ENCODE measurements around the gene SLC25A45. TPM values are rescaled to one million over a fixed set of nuclear protein-coding genes. Genes with fewer than 3 reads are reported as not detected.

SLC25A45 gene
- polyA plus RNA-seq, 3 donors, result 7.2 to 18.5 (median 8.2) TPM

DNA sequence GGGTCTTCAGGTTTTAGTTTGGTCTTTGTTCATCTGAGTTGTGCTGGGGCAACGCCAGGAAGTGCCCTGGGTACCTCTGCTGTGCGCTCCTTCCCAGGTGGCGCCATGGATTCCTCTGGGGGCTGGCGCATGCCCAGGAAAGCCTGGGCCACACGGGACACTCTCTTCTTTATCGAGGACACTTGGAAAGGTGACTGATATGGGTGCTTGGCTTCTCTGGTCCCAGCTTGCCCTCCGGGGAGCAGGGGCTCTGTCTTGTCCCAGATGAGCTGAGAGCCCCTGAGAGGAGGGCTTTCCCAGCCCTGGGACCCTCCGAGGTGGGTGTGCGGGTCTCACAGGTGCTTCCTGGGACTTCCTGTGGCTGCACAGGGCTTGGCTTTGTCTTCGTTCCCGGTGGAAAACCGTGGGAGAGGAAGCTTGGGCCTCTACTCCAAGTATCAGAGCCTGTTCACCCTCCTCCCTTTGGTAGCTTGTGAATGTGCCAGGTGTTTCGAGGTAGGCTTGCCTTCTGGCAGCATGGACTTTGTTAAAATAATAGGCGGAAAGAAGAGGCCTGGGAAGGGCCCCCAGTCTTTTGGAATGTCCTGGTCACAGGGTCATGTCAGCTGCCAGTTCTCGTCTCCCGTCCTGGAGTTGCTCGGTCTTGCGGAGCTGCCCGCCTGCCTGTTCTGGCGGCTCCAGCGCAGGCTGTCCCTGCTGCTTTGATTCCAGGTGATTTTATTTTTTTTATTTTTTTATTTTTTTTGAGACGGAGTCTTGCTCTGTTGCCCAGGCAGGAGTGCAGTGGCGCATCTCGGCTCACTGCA, 30.0 kb upstream of the SLC25A45 start:
- no peak overlapping the region for H3K27ac ChIP-seq (ENCODE audit: low read depth, low read length)

GRCh38 chr11:65411681-65412070, 29.2 kb upstream of the SLC25A45 start:
- 82 to 83% (median 83%) methylated on average over 5 of the region's 5 CpGs for WGBS, 3 donors
- no peak overlapping the region for H3K27ac ChIP-seq (ENCODE audit: low read depth, low read length)

More for the DNA sequence above, 30.0 kb upstream of the SLC25A45 start:
- WGBS, 3 donors, result 66 to 74% (median 72%) methylated on average over 24 of the region's 24 CpGs

DNA sequence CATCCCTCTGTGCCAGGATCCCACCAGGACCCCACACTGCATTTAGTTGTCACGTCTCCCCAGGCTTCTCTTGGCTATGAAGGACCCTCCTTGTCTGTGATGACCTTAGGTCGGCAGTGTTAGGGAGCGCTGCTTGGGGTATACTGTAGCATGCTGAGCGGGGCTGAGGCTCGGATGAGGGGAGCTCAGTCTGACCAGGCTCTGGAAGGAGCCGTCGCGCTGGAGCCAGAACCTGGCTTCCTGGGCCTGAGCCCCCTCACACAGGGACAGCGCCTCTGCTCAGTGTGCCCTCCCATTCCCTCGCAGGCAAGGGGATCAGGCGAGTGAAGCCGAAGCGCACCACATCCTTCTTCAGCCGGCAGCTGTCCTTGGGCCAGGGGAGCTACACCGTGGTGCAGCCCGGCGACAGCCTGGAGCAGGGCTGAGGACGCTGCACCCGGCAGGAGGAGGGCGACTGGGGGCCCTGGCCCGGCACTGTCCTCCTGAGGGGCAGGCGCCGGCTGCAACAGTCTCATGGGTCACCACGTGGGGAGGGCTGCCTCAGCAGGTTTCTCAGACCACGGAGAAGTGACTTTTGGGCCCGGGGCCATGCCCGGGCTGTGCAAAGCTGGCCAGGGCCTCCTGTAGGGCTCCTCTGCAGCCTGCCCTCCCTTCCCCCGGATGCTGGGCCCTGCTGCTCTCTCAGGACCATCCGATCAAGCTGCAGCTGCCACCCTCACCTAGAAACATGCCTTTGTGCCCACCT, 28.7 kb upstream of the SLC25A45 start:
- no peak overlapping the region for H3K27ac ChIP-seq (ENCODE audit: low read depth, low read length)
- 86 to 92% (median 88%) methylated on average over 28 to 29 of the region's 29 CpGs for WGBS, 3 donors

- no peak overlapping the region for H3K27ac ChIP-seq (ENCODE audit: low read depth, low read length)
- 80 to 95% (median 84%) methylated on average over 24 of the region's 24 CpGs for WGBS, 3 donors
Observed at GRCh38 chr11:65404638-65405339, 22.3 kb upstream of the SLC25A45 start.

- no peak overlapping the region for H3K27ac ChIP-seq (ENCODE audit: low read depth, low read length)
- 53 to 82% (median 56%) methylated on average over 13 of the region's 13 CpGs for WGBS, 3 donors
Observed at GRCh38 chr11:65404210-65404609, 21.8 kb upstream of the SLC25A45 start.

DNA sequence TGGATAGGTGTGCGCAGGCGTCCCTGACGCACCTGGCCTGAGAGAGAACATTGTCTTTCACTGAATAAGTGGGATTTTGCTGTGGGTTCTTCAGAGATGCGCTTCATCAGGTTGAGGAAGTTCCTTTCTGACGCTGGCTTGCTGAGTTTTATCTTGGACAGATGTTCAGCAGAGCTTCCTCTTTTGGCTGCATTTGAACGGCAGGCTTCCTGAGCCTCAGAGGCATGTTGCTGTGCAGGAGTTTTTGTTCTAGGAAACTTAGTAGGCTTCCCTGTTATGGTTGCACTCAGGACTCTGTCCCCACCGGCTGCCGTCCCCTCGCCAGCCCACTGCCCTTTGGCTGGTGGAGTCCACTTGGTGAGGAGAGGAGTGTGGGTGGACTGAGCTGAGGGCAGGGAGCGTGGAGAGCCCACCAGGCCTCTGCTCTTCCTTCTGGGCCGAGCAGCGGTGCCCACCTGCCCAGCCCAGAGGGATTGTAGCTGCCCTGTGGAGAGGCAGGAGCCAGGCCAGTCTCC, 21.2 kb upstream of the SLC25A45 start:
- no peak overlapping the region for H3K27ac ChIP-seq (ENCODE audit: low read depth, low read length)
- WGBS, 3 donors, result 49 to 81% (median 56%) methylated on average over 12 of the region's 12 CpGs

GRCh38 chr11:65402790-65403189, 20.3 kb upstream of the SLC25A45 start:
- 67 to 74% (median 69%) methylated on average over 2 of the region's 2 CpGs for WGBS, 3 donors
- no peak overlapping the region for H3K27ac ChIP-seq (ENCODE audit: low read depth, low read length)

GRCh38 chr11:65401803-65402248, 19.4 kb upstream of the SLC25A45 start:
- 78 to 93% (median 88%) methylated on average over 10 of the region's 10 CpGs for WGBS, 3 donors
- no peak overlapping the region for H3K27ac ChIP-seq (ENCODE audit: low read depth, low read length)

DNA sequence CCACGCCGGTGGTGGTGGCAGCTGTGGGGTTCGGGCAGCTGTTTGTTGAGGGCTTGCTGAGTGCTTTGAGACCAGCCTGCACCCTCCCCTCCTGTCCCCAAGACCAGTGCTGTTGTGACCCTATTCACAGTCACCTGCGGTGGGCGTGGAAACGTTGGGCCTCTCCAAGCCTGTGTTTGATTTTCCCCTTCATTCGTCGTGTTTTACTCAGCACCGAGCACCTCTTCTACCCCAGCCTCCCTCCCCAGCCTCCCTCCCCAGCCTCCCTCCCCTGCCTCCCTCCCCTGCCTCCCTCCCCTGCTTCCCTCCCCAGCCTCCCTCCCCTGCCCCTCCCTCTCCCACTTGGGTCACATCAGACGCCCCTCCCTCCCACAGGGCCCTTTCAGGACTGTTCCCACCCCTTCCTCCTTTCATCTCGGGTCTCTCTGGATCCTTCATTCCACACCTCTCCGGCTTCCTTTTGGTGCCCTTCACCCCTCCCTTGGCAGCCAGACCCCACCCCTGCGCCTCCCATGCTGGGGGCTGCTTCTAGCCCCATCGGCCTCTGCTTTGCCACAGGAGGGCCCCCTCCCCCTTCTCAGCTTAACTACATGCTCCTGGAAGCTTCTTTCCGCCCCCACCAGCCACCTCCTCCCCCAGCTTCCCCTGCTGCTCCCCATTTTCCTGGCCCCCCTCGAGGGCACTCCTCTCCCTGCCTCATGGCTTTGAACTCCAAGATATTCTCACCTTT, 18.8 kb upstream of the SLC25A45 start:
- H3K27ac ChIP-seq (ENCODE audit: low read depth, low read length), result no peak overlapping the region
- WGBS, 3 donors, result 77 to 83% (median 78%) methylated on average over 13 to 16 of the region's 16 CpGs

GRCh38 chr11:65400307-65401072, 18.0 kb upstream of the SLC25A45 start:
- 83 to 89% (median 87%) methylated on average over 17 of the region's 17 CpGs for WGBS, 3 donors
- H3K27ac ChIP-seq (ENCODE audit: low read depth, low read length), result no peak overlapping the region

GRCh38 chr11:65399845-65400244, 17.4 kb upstream of the SLC25A45 start:
- WGBS, 3 donors, result 92 to 98% (median 94%) methylated on average over 10 of the region's 10 CpGs
- no peak overlapping the region for H3K27ac ChIP-seq (ENCODE audit: low read depth, low read length)

DNA sequence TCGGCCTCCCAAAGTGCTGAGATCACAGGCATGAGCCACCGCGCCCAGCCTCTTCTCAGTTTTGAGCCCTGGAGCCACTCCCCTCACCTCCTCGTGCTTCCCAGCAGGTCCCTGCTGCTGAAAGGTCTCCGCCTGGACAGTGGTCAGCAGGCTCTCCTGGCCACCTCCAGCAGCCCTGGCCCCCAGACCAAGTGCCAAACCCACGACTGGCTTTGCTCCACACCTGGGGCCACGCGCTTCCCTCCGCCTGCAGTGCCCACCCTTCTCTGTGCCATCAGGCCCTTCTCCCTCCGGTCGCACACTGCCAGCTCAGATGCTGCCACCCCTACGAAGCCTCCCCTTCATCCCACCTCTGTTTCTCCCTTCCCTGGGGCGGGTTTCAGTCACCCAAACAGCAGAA, 16.8 kb upstream of the SLC25A45 start:
- 89 to 96% (median 93%) methylated on average over 13 of the region's 13 CpGs for WGBS, 3 donors
- no peak overlapping the region for H3K27ac ChIP-seq (ENCODE audit: low read depth, low read length)

GRCh38 chr11:65398362-65398910, 16.0 kb upstream of the SLC25A45 start:
- 87 to 89% (median 88%) methylated on average over 16 of the region's 16 CpGs for WGBS, 3 donors

GRCh38 chr11:65396769-65397745, 14.6 kb upstream of the SLC25A45 start:
- H3K27ac ChIP-seq (ENCODE audit: low read depth, low read length), result no peak overlapping the region
- WGBS, 3 donors, result 93 to 95% (median 93%) methylated on average over 37 to 38 of the region's 38 CpGs

More at GRCh38 chr11:65398362-65398910, 16.0 kb upstream of the SLC25A45 start:
- H3K27ac ChIP-seq (ENCODE audit: low read depth, low read length), result no peak overlapping the region

DNA sequence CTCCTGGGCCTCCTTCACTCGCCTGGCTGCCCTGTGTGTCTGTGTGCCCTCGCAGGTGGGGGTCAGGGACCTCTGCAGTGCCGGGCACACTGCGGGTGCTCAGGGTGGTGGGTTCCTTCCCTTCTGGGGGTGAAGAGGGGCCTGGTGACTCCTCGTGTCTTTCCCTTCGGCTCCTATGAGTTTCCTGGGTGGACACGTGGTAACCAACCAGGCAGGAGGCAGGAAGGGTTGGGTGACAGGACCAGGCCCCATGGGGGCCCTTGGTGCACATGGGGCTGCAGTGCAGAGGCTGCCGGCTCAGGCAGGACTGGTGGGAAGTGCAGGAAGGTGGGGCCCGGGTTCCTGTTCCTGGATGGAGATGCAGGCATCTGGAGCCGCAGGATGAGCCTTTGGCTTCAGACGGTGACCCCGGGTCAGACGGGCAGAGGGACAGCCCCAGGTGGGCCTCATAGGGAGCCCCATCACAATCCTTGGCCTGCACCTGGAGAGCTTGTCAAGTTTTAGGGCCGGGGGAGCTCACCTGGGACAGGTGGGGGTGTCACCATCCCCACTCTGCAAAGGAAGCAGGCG, 13.6 kb upstream of the SLC25A45 start:
- no peak overlapping the region for H3K27ac ChIP-seq (ENCODE audit: low read depth, low read length)
- 83 to 91% (median 86%) methylated on average over 15 of the region's 15 CpGs for WGBS, 3 donors

- no peak overlapping the region for H3K27ac ChIP-seq (ENCODE audit: low read depth, low read length)
- 90 to 96% (median 95%) methylated on average over 20 of the region's 20 CpGs for WGBS, 3 donors
Observed at GRCh38 chr11:65394125-65394536, 11.7 kb upstream of the SLC25A45 start.

Measured in adipose tissue (tissue), 3 donors.